HepG2 (cell line): Measurements from ENCODE around the gene STK39. TPM values are rescaled to one million over a fixed set of nuclear protein-coding genes. Genes with fewer than 3 reads are reported as not detected.
A peak's percentile ranks its signal among the peaks of the same experiment; 100 is the strongest.

Experiments used
- ATAC-seq: fragments of 200-7000 bp; cut with Tn5 transposase; 3 replicates; pipeline ENCODE4 v1.9.1; 2020; ENCODE audit warnings: mild to moderate bottlenecking, moderate library complexity
- BruUV-seq: library from RNA; stranded (reverse); fragments of 400-500 nt; replicated peaks from 2 replicates; lab custom pipeline; 2021; lab: Mats Ljungman, UMichigan
- CTCF ChIA-PET: fragments of 300-600 bp; formaldehyde crosslinking; extraction: SDS; loops from one replicate; lab custom pipeline; 2021; ENCODE audit warnings: low total read pairs, inconsistent platforms, low intra/inter-chr PET ratio; lab: Yijun Ruan, JAX
- POLR2A ChIA-PET: fragments of 350-600 bp; sonication (Branson Sonifier 250); formaldehyde crosslinking; loops from one replicate; lab custom pipeline; 2020; ENCODE audit warnings: antibody characterized with exemption, inconsistent platforms; lab: Yijun Ruan, JAX
- DNase-seq: peaks from one replicate; pipeline ENCODE4 v3.0.0-alpha.2; 2015; ENCODE audit warnings: low spot score
- FAIRE-seq: peaks from 3 replicates; lab custom pipeline; 2011; peaks lifted over from hg19 to GRCh38; lab: Jason Lieb, UNC
- H2AFZ ChIP-seq: one replicate; pipeline ENCODE4 v1.6.1; 2011; ENCODE audit warnings: low read length, inconsistent platforms
- H3K27ac ChIP-seq: fragments of 300-600 bp; 3 replicates; pipeline ENCODE4 v1.8.0; 2011; ENCODE audit warnings: mixed run types, mild to moderate bottlenecking, mixed read lengths, low read length, inconsistent platforms; ENCODE audit not compliant: insufficient read depth; ENCODE audit errors: extremely low read length
- H3K27me3 ChIP-seq, 2 experiments: fragments of 200-600 bp in 1 of 2; 2 replicates in 1 of 2; 3 replicates in 1 of 2; pipeline versions ENCODE4 v1.6.0 to v1.8.0; 2011; ENCODE audit warnings: low read length in 2 of 2, mild to moderate bottlenecking in 2 of 2, moderate library complexity in 2 of 2, inconsistent platforms in 1 of 2; ENCODE audit not compliant: insufficient read depth in 2 of 2, control insufficient read depth in 1 of 2
- H3K36me3 ChIP-seq, 2 experiments: fragments of 200-600 bp in 1 of 2; replicated peaks in 1 of 2; 2 replicates in 1 of 2; 3 replicates in 1 of 2; pipeline versions ENCODE4 v1.5.1 to v1.8.0; 2011; ENCODE audit warnings: low read length in 2 of 2, inconsistent platforms in 1 of 2; ENCODE audit not compliant: insufficient read depth in 2 of 2, control insufficient read depth in 1 of 2
- H3K4me1 ChIP-seq: 2 replicates; pipeline ENCODE4 v1.5.1; 2012; ENCODE audit warnings: low read length, inconsistent platforms; ENCODE audit not compliant: insufficient read depth
- H3K4me2 ChIP-seq: 2 replicates; pipeline ENCODE4 v1.6.0; 2011; ENCODE audit warnings: low read depth, low read length, inconsistent platforms
- H3K4me3 ChIP-seq, 3 experiments: fragments of 200-600 bp in 1 of 3; sonication (generic), shearing (Covaris generic) in 1 of 3; replicated peaks in 1 of 3; 2 replicates each; pipeline ENCODE4 v1.5.1; 2011 to 2016; ENCODE audit warnings: low read length in 3 of 3, inconsistent platforms in 2 of 3, low read depth in 2 of 3, mild to moderate bottlenecking in 2 of 3, control low read depth in 1 of 3, mixed read lengths in 1 of 3; ENCODE audit not compliant: insufficient read depth in 1 of 3
- H3K79me2 ChIP-seq: one replicate; pipeline ENCODE4 v1.6.1; 2011; ENCODE audit warnings: low read length, inconsistent platforms; ENCODE audit not compliant: insufficient read depth
- H3K9ac ChIP-seq: 2 replicates; pipeline ENCODE4 v1.6.0; 2011; ENCODE audit warnings: mild to moderate bottlenecking, low read depth, low read length, inconsistent platforms; ENCODE audit not compliant: insufficient read depth
- H3K9me3 ChIP-seq: 2 replicates; pipeline ENCODE4 v1.5.1; 2012; ENCODE audit warnings: mild to moderate bottlenecking, low read length
- H4K20me1 ChIP-seq: 2 replicates; pipeline ENCODE4 v1.6.0; 2011; ENCODE audit warnings: inconsistent platforms, mild to moderate bottlenecking, low read length, moderate library complexity; ENCODE audit not compliant: insufficient read depth
- ATAD3A ChIP-seq: sonication (generic); formaldehyde crosslinking; IDR thresholded peaks from 2 replicates; pipeline ENCODE4 v1.4.0; 2020; ENCODE audit warnings: missing genetic modification reagents
- ATF6 ChIP-seq: sonication (generic); formaldehyde crosslinking; conservative IDR thresholded peaks from 2 replicates; pipeline ENCODE4 v1.4.0; 2020; ENCODE audit warnings: missing genetic modification reagents
- CERS6 ChIP-seq: sonication (generic); formaldehyde crosslinking; IDR thresholded peaks from 2 replicates; pipeline ENCODE4 v1.5.0; 2020; ENCODE audit warnings: missing genetic modification reagents
- GATAD2A ChIP-seq: IDR thresholded peaks from 2 replicates; pipeline ENCODE4 v1.6.1; 2016
- IRF1 ChIP-seq: sonication (generic); formaldehyde crosslinking; IDR thresholded peaks from 2 replicates; pipeline ENCODE4 v1.4.0; 2020; ENCODE audit warnings: low read depth, mild to moderate bottlenecking, missing genetic modification reagents
- MED13 ChIP-seq: sonication (generic); formaldehyde crosslinking; IDR thresholded peaks from 2 replicates; pipeline ENCODE4 v1.5.0; 2020; ENCODE audit warnings: missing genetic modification reagents
- MXD1 ChIP-seq: sonication (generic); formaldehyde crosslinking; IDR thresholded peaks from 2 replicates; pipeline ENCODE4 v1.4.0; 2020; ENCODE audit warnings: mild to moderate bottlenecking, missing genetic modification reagents
- NR2C2 ChIP-seq: sonication (generic); formaldehyde crosslinking; IDR thresholded peaks from 2 replicates; pipeline ENCODE4 v1.4.0; 2020; ENCODE audit warnings: missing genetic modification reagents, mild to moderate bottlenecking, moderate library complexity, borderline replicate concordance
- REXO4 ChIP-seq: sonication (generic); formaldehyde crosslinking; IDR thresholded peaks from 2 replicates; pipeline ENCODE4 v1.8.0; 2022; ENCODE audit warnings: missing genetic modification reagents, mild to moderate bottlenecking, borderline replicate concordance
- SALL1 ChIP-seq: sonication (generic); formaldehyde crosslinking; IDR thresholded peaks from 2 replicates; pipeline ENCODE4 v1.8.0; 2022; ENCODE audit warnings: mild to moderate bottlenecking, missing genetic modification reagents
- SMARCC2 ChIP-seq: fragments of 450-650 bp; IDR thresholded peaks from 2 replicates; pipeline ENCODE4 v1.6.1; 2017; ENCODE audit warnings: antibody characterized with exemption, mild to moderate bottlenecking
- SP4 ChIP-seq: sonication (generic); formaldehyde crosslinking; IDR thresholded peaks from 2 replicates; pipeline ENCODE4 v1.8.1; 2023; ENCODE audit warnings: mild to moderate bottlenecking, missing genetic modification reagents
- TBP ChIP-seq: sonication (generic); formaldehyde crosslinking; IDR thresholded peaks from 2 replicates; pipeline ENCODE4 v1.5.0; 2020; ENCODE audit warnings: missing genetic modification reagents
- ZNF3 ChIP-seq: IDR thresholded peaks from 2 replicates; pipeline ENCODE4 v1.7.0; 2017; ENCODE audit warnings: inconsistent platforms
- ZNF557 ChIP-seq: sonication (generic); formaldehyde crosslinking; IDR thresholded peaks from 2 replicates; pipeline ENCODE4 v1.4.0; 2020; ENCODE audit warnings: missing genetic modification reagents
- ZNF569 ChIP-seq: sonication (generic); formaldehyde crosslinking; IDR thresholded peaks from 2 replicates; pipeline ENCODE4 v1.5.0; 2020; ENCODE audit warnings: mild to moderate bottlenecking, missing genetic modification reagents, moderate library complexity, borderline replicate concordance
- ZNF737 ChIP-seq: sonication (generic); formaldehyde crosslinking; IDR thresholded peaks from 2 replicates; pipeline ENCODE4 v1.5.0; 2020; ENCODE audit warnings: missing genetic modification reagents, mild to moderate bottlenecking, borderline replicate concordance
- ZNF839 ChIP-seq: sonication (generic); formaldehyde crosslinking; IDR thresholded peaks from 2 replicates; pipeline ENCODE4 v1.4.0; 2020; ENCODE audit warnings: missing genetic modification reagents, mild to moderate bottlenecking, borderline replicate concordance
- WGBS: methylation state at CpG from one replicate; pipeline ENCODE4 v1.1.6; 2017; ENCODE audit warnings: low lambda C conversion rate; 5-methylcytosine and 5-hydroxymethylcytosine counted together
- in situ Hi-C: cut with HindIII; loops from 2 replicates; pipeline ENCODE4 v1.10.0; 2017; ENCODE audit warnings: low pct_unique_long_range_greater_than_20kb; ENCODE audit not compliant: extremely low pct_ligation_motif_present
- intact Hi-C: fragments of 100-400 bp; cut with micrococcal nuclease; formaldehyde crosslinking; loops from one replicate; pipeline ENCODE4 v1.10.0; 2022; ENCODE audit not compliant: unreplicated experiment
- polyA plus RNA-seq, 8 experiments: library from polyadenylated mRNA; depleted of rRNA in 3 of 8; stranded (reverse) in 7 of 8; unstranded in 1 of 8; fragments of >200 nt; fragmentation: Illumina TruSeq in 4 of 8; extraction: Trizol in 4 of 8; gene quantifications; 2 replicates each; pipeline versions ENCODE4 v1.2.1 to v1.2.3, GENCODE V29; 2011 to 2016; ENCODE audit warnings: low read depth in 4 of 8, missing spikeins in 1 of 8, mixed read lengths in 1 of 8; ENCODE audit not compliant: insufficient read depth in 1 of 8
- total RNA-seq, 5 experiments: library from RNA; depleted of rRNA; stranded (reverse); fragments of >200 nt; fragmentation: Illumina TruSeq; extraction: Trizol; gene quantifications; 2 replicates each; pipeline ENCODE4 v1.2.3, GENCODE V29; 2016; ENCODE audit warnings: low read depth in 1 of 5

Gene STK39
- total and polyA plus RNA-seq, 2 of the 13 experiments (the other 11 are each of a cell fraction or from before 2014, with no cell fraction given) = 27.3 to 38.4 TPM

- TF ChIP-seq ZNF569 (CRISPR knock-in tag) (no peak), MXD1 (no peak), ZNF3 (CRISPR knock-in tag) (no peak), CERS6 (CRISPR knock-in tag) (no peak), IRF1 (CRISPR knock-in tag) (no peak)
Measured at GRCh38 chr2:168166902-168167510, 80.4 kb downstream of the STK39 start (continued).

GRCh38 chr2:168165985-168166901 lies 81.2 kb downstream of the STK39 start:
- H3K36me3 ChIP-seq = peaks cover 0 to 33% of the 10 kb centered on the region in 2 experiments; a peak in 3 of 5 replicates
- H3K4me1 ChIP-seq = peaks cover 51% of the 10 kb centered on the region
- 53% methylated on average over 3 of the region's 3 CpGs for WGBS
- H2AFZ ChIP-seq = no peak overlapping the region
- CTCF ChIA-PET = no interaction called here
- H3K27ac ChIP-seq = peak overlapping the region; percentile 80
- no peaks in the 10 kb centered on the region for H3K27me3 ChIP-seq
- peak overlapping the region; percentile 48 for H3K4me2 ChIP-seq
- DNase-seq (peak; percentile 56), FAIRE-seq (peak; percentile 71), ATAC-seq (peak; percentile 45)
- in situ Hi-C loops (no loop called here), intact Hi-C loops (loop anchor here (2.0 to 5.0 kb wide), 4 partner anchors 25 to 126 kb away; partner anchors contain the start of gene STK39)
- no peaks in the 10 kb centered on the region for H4K20me1 ChIP-seq
- POLR2A ChIA-PET = interaction anchor here (1.0 to 2.9 kb wide), 5 partner anchors 11 to 26 kb away, joined by 3 to 23 read pairs (median 15); no protein-coding TSS in a partner anchor
- no peak overlapping the region for H3K4me3 ChIP-seq
- no peaks in the 10 kb centered on the region for H3K9me3 ChIP-seq
- peaks cover 3% of the 10 kb centered on the region for H3K79me2 ChIP-seq
- peak overlapping the region; percentile 50 for H3K9ac ChIP-seq
- BruUV-seq = no TSS peak
- TF ChIP-seq REXO4 (CRISPR knock-in tag) (no peak), SALL1 (CRISPR knock-in tag) (peak; percentile 61; the same call in 1 of the 2 replicates), SMARCC2 (no peak), GATAD2A (peak; percentile 94), MED13 (CRISPR knock-in tag) (no peak), ATF6 (no peak), ATAD3A (CRISPR knock-in tag) (no peak), ZNF557 (CRISPR knock-in tag) (no peak), NR2C2 (CRISPR knock-in tag) (0 out of 2 replicates have a peak, but pooled peaks have one; percentile 12), TBP (CRISPR knock-in tag) (no peak), SP4 (no peak), ZNF839 (CRISPR knock-in tag) (no peak), ZNF737 (CRISPR knock-in tag) (no peak)
